ENCODE results near the gene UBP1.

The UBP1 gene

DNA sequence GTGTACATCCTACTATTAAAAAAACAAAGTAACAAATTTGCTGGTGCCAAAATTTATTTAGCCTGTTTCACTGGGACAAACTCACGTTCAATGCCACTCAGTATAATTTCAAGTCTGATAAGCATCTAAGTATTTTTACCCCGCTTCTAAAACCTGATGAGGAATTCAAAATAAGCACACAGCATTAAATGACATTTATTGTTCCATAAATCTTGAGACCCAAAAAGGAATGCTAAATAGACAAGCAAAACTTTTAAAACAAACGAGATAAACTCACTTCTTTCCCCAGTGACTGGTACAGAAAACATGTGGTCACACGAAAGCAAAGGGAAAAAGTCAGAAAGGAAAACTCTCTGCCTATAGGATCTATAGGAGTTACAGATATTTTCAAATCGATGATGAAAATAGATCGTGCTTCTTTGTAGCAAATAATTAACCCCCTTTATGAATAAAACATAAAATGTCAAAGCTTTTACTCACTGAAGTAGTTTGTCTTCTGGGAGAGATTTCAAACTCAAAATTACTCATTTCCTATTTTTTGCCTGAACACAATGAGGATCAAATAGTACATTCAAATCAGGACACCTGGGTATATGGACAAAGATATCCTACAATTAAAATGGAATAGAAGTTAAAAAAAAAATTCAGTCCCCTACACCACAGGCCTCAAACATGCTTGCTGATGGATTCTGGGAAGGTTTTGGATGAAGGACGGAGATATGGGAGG lies 51.7 kb downstream of the UBP1 start:
- no peak for DNase-seq
- no peak overlapping the region for H3K9ac ChIP-seq (ENCODE audit: low read length)
- H2BK5ac ChIP-seq (ENCODE audit: low read length), result no peak overlapping the region
- peaks cover 3% of the 10 kb centered on the region for H3K36me3 ChIP-seq (ENCODE audit: control insufficient read depth, insufficient read depth, low read length)
- no peak overlapping the region for H3K27ac ChIP-seq (ENCODE audit: low read depth, low read length)
- H3K79me1 ChIP-seq (ENCODE audit: low read length), result no peaks in the 10 kb centered on the region
- no peak overlapping the region for H2BK120ac ChIP-seq (ENCODE audit: low read depth, low read length)
- H3K23ac ChIP-seq (ENCODE audit: low read length), result no peak overlapping the region
- WGBS (ENCODE audit: extremely low coverage, insufficient coverage, low lambda C conversion rate), result no CpG with 5 or more reads among the region's 7 CpGs
- H3K4me2 ChIP-seq (ENCODE audit: low read length), result no peak overlapping the region
- H3K4me3 ChIP-seq (ENCODE audit: low read length), result no peak overlapping the region
- H3K4ac ChIP-seq (ENCODE audit: low read depth, low read length), result no peak overlapping the region
- H4K8ac ChIP-seq (ENCODE audit: low read depth, low read length), result no peak overlapping the region
- H3K18ac ChIP-seq (ENCODE audit: low read length), result no peak overlapping the region
- H3K4me1 ChIP-seq (ENCODE audit: control insufficient read depth, low read depth, low read length), result no peaks in the 10 kb centered on the region
- no peak overlapping the region for H2BK15ac ChIP-seq (replicated peaks; ENCODE audit: low read depth)
- H4K5ac ChIP-seq (ENCODE audit: low read length), result no peak overlapping the region
- H3K27me3 ChIP-seq (ENCODE audit: insufficient read depth, low read length, poor library complexity), result no peaks in the 10 kb centered on the region
- H3K56ac ChIP-seq (ENCODE audit: low read length), result no peak overlapping the region
- no peaks in the 10 kb centered on the region for H3K79me2 ChIP-seq (ENCODE audit: control insufficient read depth, insufficient read depth, low read length)
- no peak overlapping the region for H2AK5ac ChIP-seq (ENCODE audit: low read length)

DNA sequence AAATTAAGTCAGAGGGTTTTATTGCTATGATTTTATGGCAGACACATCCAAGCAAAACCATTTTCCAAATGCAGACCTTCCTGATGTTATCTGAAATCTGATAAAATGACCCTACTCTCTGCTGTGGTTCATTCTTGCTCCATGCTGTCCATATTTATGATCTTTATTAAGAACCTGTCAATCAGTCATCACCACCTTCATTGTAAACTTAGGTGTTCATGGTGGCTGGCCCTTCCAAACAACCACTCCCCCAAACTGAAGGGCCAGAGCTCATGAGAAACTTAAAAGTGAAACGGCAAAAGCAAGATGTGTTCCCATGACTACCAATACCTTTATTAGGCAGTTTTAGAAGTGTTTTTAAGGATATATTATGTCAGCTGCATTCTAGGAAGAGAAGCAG lies 53.6 kb downstream of the UBP1 start:
- WGBS (ENCODE audit: extremely low coverage, insufficient coverage, low lambda C conversion rate), result no CpG with 5 or more reads among the region's 1 CpG
- Histone ChIP-seq H2BK15ac (replicated peaks; ENCODE audit: low read depth) (no peak overlapping the region), H3K56ac (ENCODE audit: low read length) (no peak overlapping the region)

DNA sequence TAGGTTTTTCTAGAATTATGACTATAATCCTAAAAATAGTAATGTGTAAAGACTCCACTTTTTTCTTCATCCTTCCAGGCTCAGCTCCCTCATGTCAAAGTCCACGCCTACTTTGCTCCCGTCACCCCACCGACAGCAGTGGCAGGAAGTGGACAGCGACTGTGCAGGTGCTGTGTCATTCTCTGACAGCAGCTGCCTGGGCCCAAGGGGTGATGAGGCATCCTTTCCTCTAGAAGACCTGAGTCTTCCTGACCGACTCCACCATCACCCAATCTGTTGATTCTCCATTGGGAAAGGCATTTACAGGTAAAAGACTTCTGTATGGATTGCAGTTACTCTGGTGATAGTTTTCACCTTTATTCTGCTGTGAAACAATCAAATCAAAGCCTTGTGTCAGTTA lies 54.8 kb downstream of the UBP1 start:
- Histone ChIP-seq H3K36me3 (ENCODE audit: control insufficient read depth, insufficient read depth, low read length) (peaks cover 1% of the 10 kb centered on the region), H3K4ac (ENCODE audit: low read depth, low read length) (no peak overlapping the region), H3K23ac (ENCODE audit: low read length) (no peak overlapping the region), H2BK15ac (replicated peaks; ENCODE audit: low read depth) (no peak overlapping the region), H3K4me3 (ENCODE audit: low read length) (no peak overlapping the region), H3K18ac (ENCODE audit: low read length) (no peak overlapping the region), H3K27me3 (ENCODE audit: insufficient read depth, low read length, poor library complexity) (no peaks in the 10 kb centered on the region), H3K4me2 (ENCODE audit: low read length) (no peak overlapping the region), H2AK5ac (ENCODE audit: low read length) (no peak overlapping the region), H4K5ac (ENCODE audit: low read length) (no peak overlapping the region), H3K79me1 (ENCODE audit: low read length) (no peaks in the 10 kb centered on the region), H2BK120ac (ENCODE audit: low read depth, low read length) (no peak overlapping the region), H4K8ac (ENCODE audit: low read depth, low read length) (no peak overlapping the region), H3K9ac (ENCODE audit: low read length) (no peak overlapping the region), H3K27ac (ENCODE audit: low read depth, low read length) (no peak overlapping the region), H2BK5ac (ENCODE audit: low read length) (no peak overlapping the region), H3K4me1 (ENCODE audit: control insufficient read depth, low read depth, low read length) (no peaks in the 10 kb centered on the region), H3K56ac (ENCODE audit: low read length) (no peak overlapping the region), H3K79me2 (ENCODE audit: control insufficient read depth, insufficient read depth, low read length) (no peaks in the 10 kb centered on the region)
- WGBS (ENCODE audit: extremely low coverage, insufficient coverage, low lambda C conversion rate), result no CpG with 5 or more reads among the region's 5 CpGs
- peak; percentile 2 for DNase-seq

More for the DNA sequence above, 53.6 kb downstream of the UBP1 start:
- no peaks in the 10 kb centered on the region for H3K27me3 ChIP-seq (ENCODE audit: insufficient read depth, low read length, poor library complexity)
- H4K8ac ChIP-seq (ENCODE audit: low read depth, low read length), result no peak overlapping the region
- no peaks in the 10 kb centered on the region for H3K79me2 ChIP-seq (ENCODE audit: control insufficient read depth, insufficient read depth, low read length)
- H3K23ac ChIP-seq (ENCODE audit: low read length), result no peak overlapping the region
- H3K4ac ChIP-seq (ENCODE audit: low read depth, low read length), result no peak overlapping the region
- no peak overlapping the region for H4K5ac ChIP-seq (ENCODE audit: low read length)
- no peak overlapping the region for H3K4me2 ChIP-seq (ENCODE audit: low read length)
- no peak overlapping the region for H2AK5ac ChIP-seq (ENCODE audit: low read length)
- DNase-seq, result no peak
- H3K18ac ChIP-seq (ENCODE audit: low read length), result no peak overlapping the region
- H2BK5ac ChIP-seq (ENCODE audit: low read length), result no peak overlapping the region
- H3K79me1 ChIP-seq (ENCODE audit: low read length), result no peaks in the 10 kb centered on the region
- no peaks in the 10 kb centered on the region for H3K4me1 ChIP-seq (ENCODE audit: control insufficient read depth, low read depth, low read length)
- H2BK120ac ChIP-seq (ENCODE audit: low read depth, low read length), result no peak overlapping the region
- no peak overlapping the region for H3K4me3 ChIP-seq (ENCODE audit: low read length)
- H3K9ac ChIP-seq (ENCODE audit: low read length), result no peak overlapping the region
- H3K27ac ChIP-seq (ENCODE audit: low read depth, low read length), result no peak overlapping the region
- H3K36me3 ChIP-seq (ENCODE audit: control insufficient read depth, insufficient read depth, low read length), result peaks cover 1% of the 10 kb centered on the region

- Histone ChIP-seq H2BK5ac (ENCODE audit: low read length) (no peak overlapping the region), H3K27me3 (ENCODE audit: insufficient read depth, low read length, poor library complexity) (no peaks in the 10 kb centered on the region), H2BK120ac (ENCODE audit: low read depth, low read length) (no peak overlapping the region), H3K36me3 (ENCODE audit: control insufficient read depth, insufficient read depth, low read length) (peaks cover 1% of the 10 kb centered on the region), H3K4me1 (ENCODE audit: control insufficient read depth, low read depth, low read length) (no peaks in the 10 kb centered on the region), H3K18ac (ENCODE audit: low read length) (no peak overlapping the region), H3K23ac (ENCODE audit: low read length) (no peak overlapping the region), H2AK5ac (ENCODE audit: low read length) (no peak overlapping the region), H2BK15ac (replicated peaks; ENCODE audit: low read depth) (no peak overlapping the region), H4K8ac (ENCODE audit: low read depth, low read length) (no peak overlapping the region), H3K4ac (ENCODE audit: low read depth, low read length) (no peak overlapping the region), H3K79me2 (ENCODE audit: control insufficient read depth, insufficient read depth, low read length) (no peaks in the 10 kb centered on the region), H4K5ac (ENCODE audit: low read length) (no peak overlapping the region), H3K79me1 (ENCODE audit: low read length) (no peaks in the 10 kb centered on the region), H3K56ac (ENCODE audit: low read length) (no peak overlapping the region), H3K4me3 (ENCODE audit: low read length) (no peak overlapping the region), H3K9ac (ENCODE audit: low read length) (no peak overlapping the region), H3K27ac (ENCODE audit: low read depth, low read length) (no peak overlapping the region), H3K4me2 (ENCODE audit: low read length) (no peak overlapping the region)
- DNase-seq, result no peak
- WGBS (ENCODE audit: extremely low coverage, insufficient coverage, low lambda C conversion rate), result no CpG with 5 or more reads among the region's 12 CpGs
These were observed 56.3 kb downstream of the UBP1 start for GRCh38 chr3:33383951-33384350.

- H2BK15ac ChIP-seq (replicated peaks; ENCODE audit: low read depth), result no peak overlapping the region
- H3K23ac ChIP-seq (ENCODE audit: low read length), result no peak overlapping the region
- no peak overlapping the region for H3K4me2 ChIP-seq (ENCODE audit: low read length)
- no peaks in the 10 kb centered on the region for H3K27me3 ChIP-seq (ENCODE audit: insufficient read depth, low read length, poor library complexity)
- H4K8ac ChIP-seq (ENCODE audit: low read depth, low read length), result no peak overlapping the region
- no peak overlapping the region for H2BK120ac ChIP-seq (ENCODE audit: low read depth, low read length)
- H3K36me3 ChIP-seq (ENCODE audit: control insufficient read depth, insufficient read depth, low read length), result peaks cover 1% of the 10 kb centered on the region
- H3K79me1 ChIP-seq (ENCODE audit: low read length), result no peaks in the 10 kb centered on the region
- no peak overlapping the region for H4K5ac ChIP-seq (ENCODE audit: low read length)
- H3K4me1 ChIP-seq (ENCODE audit: control insufficient read depth, low read depth, low read length), result no peaks in the 10 kb centered on the region
- H3K18ac ChIP-seq (ENCODE audit: low read length), result no peak overlapping the region
- H3K27ac ChIP-seq (ENCODE audit: low read depth, low read length), result no peak overlapping the region
- H2BK5ac ChIP-seq (ENCODE audit: low read length), result no peak overlapping the region
- no peak overlapping the region for H3K56ac ChIP-seq (ENCODE audit: low read length)
- no peak overlapping the region for H3K4me3 ChIP-seq (ENCODE audit: low read length)
- no peaks in the 10 kb centered on the region for H3K79me2 ChIP-seq (ENCODE audit: control insufficient read depth, insufficient read depth, low read length)
- H2AK5ac ChIP-seq (ENCODE audit: low read length), result no peak overlapping the region
- no CpG with 5 or more reads among the region's 3 CpGs for WGBS (ENCODE audit: extremely low coverage, insufficient coverage, low lambda C conversion rate)
- H3K4ac ChIP-seq (ENCODE audit: low read depth, low read length), result no peak overlapping the region
- no peak overlapping the region for H3K9ac ChIP-seq (ENCODE audit: low read length)
- DNase-seq, result no peak
These were observed 59.6 kb downstream of the UBP1 start for GRCh38 chr3:33380653-33381052.

DNA sequence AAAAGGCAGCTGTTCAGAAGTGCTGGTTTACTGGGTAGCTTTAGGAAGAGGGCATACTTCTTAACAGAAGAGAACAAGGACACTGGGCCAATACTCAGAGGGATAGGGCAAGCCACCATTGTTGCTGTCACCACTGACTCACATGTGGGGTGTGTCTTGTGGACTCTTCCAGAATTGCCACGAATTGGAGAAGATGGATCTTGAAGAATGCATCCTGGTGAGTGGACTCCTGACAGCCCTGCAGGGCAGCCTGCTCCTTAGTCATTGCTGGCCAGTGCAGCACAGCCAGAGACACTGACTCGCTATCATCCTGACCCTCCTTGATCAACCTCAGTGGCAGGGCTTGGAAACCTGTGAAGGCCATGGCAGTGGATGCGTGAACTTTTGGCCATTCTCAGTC lies 62.3 kb downstream of the UBP1 start:
- no peak overlapping the region for H3K23ac ChIP-seq (ENCODE audit: low read length)
- H3K36me3 ChIP-seq (ENCODE audit: control insufficient read depth, insufficient read depth, low read length), result no peaks in the 10 kb centered on the region
- no peak overlapping the region for H3K9ac ChIP-seq (ENCODE audit: low read length)
- H2BK120ac ChIP-seq (ENCODE audit: low read depth, low read length), result no peak overlapping the region
- no CpG with 5 or more reads among the region's 3 CpGs for WGBS (ENCODE audit: extremely low coverage, insufficient coverage, low lambda C conversion rate)
- H3K79me2 ChIP-seq (ENCODE audit: control insufficient read depth, insufficient read depth, low read length), result no peaks in the 10 kb centered on the region
- no peak overlapping the region for H3K18ac ChIP-seq (ENCODE audit: low read length)
- H3K79me1 ChIP-seq (ENCODE audit: low read length), result no peaks in the 10 kb centered on the region
- no peak overlapping the region for H4K5ac ChIP-seq (ENCODE audit: low read length)
- DNase-seq, result peak; percentile 1
- no peaks in the 10 kb centered on the region for H3K27me3 ChIP-seq (ENCODE audit: insufficient read depth, low read length, poor library complexity)
- H4K8ac ChIP-seq (ENCODE audit: low read depth, low read length), result no peak overlapping the region
- no peak overlapping the region for H2AK5ac ChIP-seq (ENCODE audit: low read length)
- H3K27ac ChIP-seq (ENCODE audit: low read depth, low read length), result no peak overlapping the region
- H3K4me2 ChIP-seq (ENCODE audit: low read length), result no peak overlapping the region
- H3K56ac ChIP-seq (ENCODE audit: low read length), result no peak overlapping the region
- no peak overlapping the region for H2BK5ac ChIP-seq (ENCODE audit: low read length)
- H3K4me3 ChIP-seq (ENCODE audit: low read length), result no peak overlapping the region
- H3K4me1 ChIP-seq (ENCODE audit: control insufficient read depth, low read depth, low read length), result no peaks in the 10 kb centered on the region
- no peak overlapping the region for H2BK15ac ChIP-seq (replicated peaks; ENCODE audit: low read depth)
- H3K4ac ChIP-seq (ENCODE audit: low read depth, low read length), result no peak overlapping the region
